HG03095 (cell line): ENCODE data around the gene MFF.

Experiments used
- ATAC-seq: cut with Tn5 transposase; IDR thresholded peaks from one replicate; pipeline ENCODE4 v1.9.1; 2021; ENCODE audit warnings: moderate library complexity; ENCODE audit not compliant: unreplicated experiment

The MFF gene

GRCh38 chr2:227404585-227405271 is 79.7 kb downstream of the MFF start:
- no peak for ATAC-seq

DNA sequence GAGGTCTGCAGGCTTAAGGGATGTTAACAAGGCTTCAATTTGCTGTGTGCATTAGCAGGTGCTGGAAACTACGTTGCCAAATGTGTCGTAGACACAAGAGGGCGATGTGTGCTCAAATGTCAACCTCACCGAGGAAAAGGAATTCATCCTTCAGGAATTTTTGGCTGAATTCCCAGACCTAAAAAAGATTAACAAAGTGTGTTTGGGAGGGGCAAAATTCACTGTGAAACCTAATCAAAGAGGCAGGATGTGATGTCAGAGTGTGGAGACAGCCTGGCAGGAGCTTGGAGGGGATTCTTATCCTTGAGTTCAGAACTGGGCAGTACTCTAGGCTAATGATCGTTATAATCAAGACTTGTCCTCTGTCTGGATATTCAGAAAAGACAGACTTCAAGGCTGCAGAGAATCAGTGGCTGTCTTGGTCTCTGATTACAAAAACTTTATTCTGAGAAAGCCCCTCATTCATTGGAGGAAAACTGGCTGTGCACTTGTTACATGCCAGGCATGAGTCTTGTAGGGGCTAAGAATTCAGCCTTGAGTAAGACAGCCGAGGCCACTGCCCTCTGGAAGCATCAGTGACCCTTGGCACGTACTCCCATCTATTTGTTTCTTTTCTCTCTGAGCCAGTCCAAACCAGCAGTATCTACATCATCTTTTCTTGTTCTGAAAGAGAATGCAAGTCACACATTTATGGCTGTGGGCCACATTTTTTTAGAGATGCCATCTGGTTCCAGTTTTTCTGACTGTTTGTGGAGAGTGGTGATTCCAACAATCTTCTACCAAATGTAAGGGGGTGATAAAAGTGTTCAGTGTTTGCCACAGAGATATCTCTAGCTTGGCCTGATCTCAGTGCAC is 81.4 kb downstream of the MFF start:
- no peak for ATAC-seq
